Calu3 (cell line): ENCODE measurements around the gene GRK5. TPM values are rescaled to one million over a fixed set of nuclear protein-coding genes. Genes with fewer than 3 reads are reported as not detected.
"Not testable (repeated sequence)": the region's sequence is repeated elsewhere in the genome, so short reads cannot be mapped to it uniquely, and the experiment has no call there.

Source experiments
- BruUV-seq: library from RNA; stranded (reverse); fragments of 400-500 nt; replicated peaks from 2 replicates; lab custom pipeline; 2021; lab: Mats Ljungman, UMichigan
- CTCF ChIA-PET: fragments of 300-600 bp; sonication (Branson Sonifier 250); formaldehyde crosslinking; loops from one replicate; lab custom pipeline; 2022; ENCODE audit warnings: antibody characterized with exemption; lab: Charles Lee
- DNase-seq: peaks from one replicate; pipeline ENCODE4 v3.0.0; 2022
- H3K27ac Mint-ChIP-seq: one replicate; pipeline ENCODE4 v1.8.0; 2022; ENCODE audit warnings: mixed read lengths; ENCODE audit not compliant: unreplicated experiment
- H3K27me3 Mint-ChIP-seq: one replicate; pipeline ENCODE4 v1.8.0; 2022; ENCODE audit warnings: mixed read lengths; ENCODE audit not compliant: unreplicated experiment
- H3K36me3 Mint-ChIP-seq: one replicate; pipeline ENCODE4 v1.8.0; 2022; ENCODE audit warnings: mild to moderate bottlenecking, moderate library complexity, mixed read lengths; ENCODE audit not compliant: insufficient read depth, unreplicated experiment
- H3K4me1 Mint-ChIP-seq: one replicate; pipeline ENCODE4 v1.8.0; 2022; ENCODE audit warnings: mild to moderate bottlenecking, low read depth, mixed read lengths; ENCODE audit not compliant: unreplicated experiment
- H3K4me3 Mint-ChIP-seq: one replicate; pipeline ENCODE4 v1.8.0; 2022; ENCODE audit warnings: mild to moderate bottlenecking, low read depth, moderate library complexity, mixed read lengths; ENCODE audit not compliant: unreplicated experiment
- H3K9me3 Mint-ChIP-seq: one replicate; pipeline ENCODE4 v1.8.0; 2022; ENCODE audit warnings: low read depth, mixed read lengths; ENCODE audit not compliant: unreplicated experiment
- intact Hi-C: fragments of 100-400 bp; cut with micrococcal nuclease; formaldehyde crosslinking; loops from one replicate; pipeline ENCODE4 v1.10.0; 2022; ENCODE audit not compliant: unreplicated experiment
- total RNA-seq: library from RNA; stranded (reverse); gene quantifications from 2 replicates; pipeline ENCODE4 v1.2.3, GENCODE V29; 2022
- TF ChIP-seq, protein P1 (sequence below): fragments of 200-600 bp; IDR thresholded peaks from one replicate; pipeline ENCODE4 v1.8.0; 2022; ENCODE audit warnings: antibody characterized with exemption; ENCODE audit not compliant: unreplicated experiment

Gene GRK5
- total RNA-seq, 1 experiment from 2014 or later: 4.4 TPM

GRCh38 chr10:119256897-119257296 lies 49.5 kb downstream of the GRK5 start:
- Mint-ChIP-seq H3K36me3 (no peaks in the 10 kb centered on the region), H3K4me3 (no peak overlapping the region), H3K27me3 (no peaks in the 10 kb centered on the region), H3K27ac (no peak overlapping the region), H3K9me3 (no peaks in the 10 kb centered on the region), H3K4me1 (peaks cover 11% of the 10 kb centered on the region)
- no peak for DNase-seq
- BruUV-seq: no TSS peak
- CTCF ChIA-PET: no interaction called here
- intact Hi-C loops: no loop called here
- TF ChIP-seq, protein P1, sequence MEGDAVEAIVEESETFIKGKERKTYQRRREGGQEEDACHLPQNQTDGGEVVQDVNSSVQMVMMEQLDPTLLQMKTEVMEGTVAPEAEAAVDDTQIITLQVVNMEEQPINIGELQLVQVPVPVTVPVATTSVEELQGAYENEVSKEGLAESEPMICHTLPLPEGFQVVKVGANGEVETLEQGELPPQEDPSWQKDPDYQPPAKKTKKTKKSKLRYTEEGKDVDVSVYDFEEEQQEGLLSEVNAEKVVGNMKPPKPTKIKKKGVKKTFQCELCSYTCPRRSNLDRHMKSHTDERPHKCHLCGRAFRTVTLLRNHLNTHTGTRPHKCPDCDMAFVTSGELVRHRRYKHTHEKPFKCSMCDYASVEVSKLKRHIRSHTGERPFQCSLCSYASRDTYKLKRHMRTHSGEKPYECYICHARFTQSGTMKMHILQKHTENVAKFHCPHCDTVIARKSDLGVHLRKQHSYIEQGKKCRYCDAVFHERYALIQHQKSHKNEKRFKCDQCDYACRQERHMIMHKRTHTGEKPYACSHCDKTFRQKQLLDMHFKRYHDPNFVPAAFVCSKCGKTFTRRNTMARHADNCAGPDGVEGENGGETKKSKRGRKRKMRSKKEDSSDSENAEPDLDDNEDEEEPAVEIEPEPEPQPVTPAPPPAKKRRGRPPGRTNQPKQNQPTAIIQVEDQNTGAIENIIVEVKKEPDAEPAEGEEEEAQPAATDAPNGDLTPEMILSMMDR: no peak

GRCh38 chr10:119257899-119258419 lies 50.6 kb downstream of the GRK5 start:
- H3K27ac Mint-ChIP-seq: no peak overlapping the region

DNA sequence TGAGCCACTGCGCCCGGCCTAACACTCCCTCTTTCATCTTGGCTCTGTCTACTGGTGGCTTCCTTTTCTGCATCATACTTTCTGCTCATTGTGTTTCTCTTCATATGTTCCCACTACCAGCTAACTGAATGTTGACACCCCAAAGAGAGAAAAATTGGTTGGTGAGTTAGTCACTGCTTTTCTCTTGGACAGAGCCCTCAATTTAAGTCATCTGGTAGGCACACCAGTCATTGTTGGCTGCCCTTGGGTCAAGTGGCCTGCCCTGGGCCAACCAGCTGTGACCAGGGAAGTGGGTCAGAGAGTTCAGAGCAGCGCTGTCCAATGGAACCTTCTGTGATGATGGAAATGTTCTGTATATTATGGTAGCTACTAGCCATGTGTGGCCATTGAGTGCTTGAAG lies 52.0 kb downstream of the GRK5 start:
- Mint-ChIP-seq H3K4me1 (no peaks in the 10 kb centered on the region), H3K4me3 (no peak overlapping the region), H3K27me3 (no peaks in the 10 kb centered on the region), H3K27ac (no peak overlapping the region), H3K9me3 (no peaks in the 10 kb centered on the region), H3K36me3 (no peaks in the 10 kb centered on the region)
- no TSS peak for BruUV-seq
- no peak for DNase-seq
- CTCF ChIA-PET: interaction anchor here (0.5 kb wide), 1 partner anchor 446 kb away, joined by 3 read pairs; no protein-coding TSS in a partner anchor
- TF ChIP-seq, protein P1: no peak
- intact Hi-C loops: no loop called here

More at GRCh38 chr10:119257899-119258419, 50.6 kb downstream of the GRK5 start:
- intact Hi-C loops: no loop called here
- no peaks in the 10 kb centered on the region for H3K36me3 Mint-ChIP-seq
- no TSS peak for BruUV-seq
- CTCF ChIA-PET: no interaction called here
- no peaks in the 10 kb centered on the region for H3K9me3 Mint-ChIP-seq
- H3K27me3 Mint-ChIP-seq: no peaks in the 10 kb centered on the region
- H3K4me1 Mint-ChIP-seq: peaks cover 10% of the 10 kb centered on the region
- no peak overlapping the region for H3K4me3 Mint-ChIP-seq
- TF ChIP-seq, protein P1: no peak
- DNase-seq: no peak

GRCh38 chr10:119261016-119261415 lies 53.6 kb downstream of the GRK5 start:
- H3K27ac Mint-ChIP-seq, H3K36me3 Mint-ChIP-seq, CTCF ChIA-PET, H3K9me3 Mint-ChIP-seq, H3K4me3 Mint-ChIP-seq, H3K27me3 Mint-ChIP-seq, intact Hi-C loops, BruUV-seq, DNase-seq, H3K4me1 Mint-ChIP-seq: not testable (repeated sequence)

GRCh38 chr10:119263951-119264617 lies 56.7 kb downstream of the GRK5 start:
- CTCF ChIA-PET: interaction anchor here (0.6 kb wide), 1 partner anchor 283 kb away, joined by 3 read pairs; no protein-coding TSS in a partner anchor
- TF ChIP-seq, protein P1: no peak
- Mint-ChIP-seq H3K4me3 (no peak overlapping the region), H3K27ac (no peak overlapping the region), H3K9me3 (no peaks in the 10 kb centered on the region), H3K4me1 (no peaks in the 10 kb centered on the region), H3K27me3 (no peaks in the 10 kb centered on the region), H3K36me3 (no peaks in the 10 kb centered on the region)
- no TSS peak for BruUV-seq
- no peak for DNase-seq
- intact Hi-C loops: no loop called here
